Calu3 (cell line): Measurements from ENCODE around the gene LRRFIP1. TPM values are rescaled to one million over a fixed set of nuclear protein-coding genes. Genes with fewer than 3 reads are reported as not detected.

Experiments used
- BruUV-seq: library from RNA; stranded (reverse); fragments of 400-500 nt; replicated peaks from 2 replicates; lab custom pipeline; 2021; lab: Mats Ljungman, UMichigan
- CTCF ChIA-PET: fragments of 300-600 bp; sonication (Branson Sonifier 250); formaldehyde crosslinking; loops from one replicate; lab custom pipeline; 2022; ENCODE audit warnings: antibody characterized with exemption; lab: Charles Lee
- DNase-seq: peaks from one replicate; pipeline ENCODE4 v3.0.0; 2022
- H3K27ac Mint-ChIP-seq: one replicate; pipeline ENCODE4 v1.8.0; 2022; ENCODE audit warnings: mixed read lengths; ENCODE audit not compliant: unreplicated experiment
- H3K27me3 Mint-ChIP-seq: one replicate; pipeline ENCODE4 v1.8.0; 2022; ENCODE audit warnings: mixed read lengths; ENCODE audit not compliant: unreplicated experiment
- H3K36me3 Mint-ChIP-seq: one replicate; pipeline ENCODE4 v1.8.0; 2022; ENCODE audit warnings: mild to moderate bottlenecking, moderate library complexity, mixed read lengths; ENCODE audit not compliant: insufficient read depth, unreplicated experiment
- H3K4me1 Mint-ChIP-seq: one replicate; pipeline ENCODE4 v1.8.0; 2022; ENCODE audit warnings: mild to moderate bottlenecking, low read depth, mixed read lengths; ENCODE audit not compliant: unreplicated experiment
- H3K4me3 Mint-ChIP-seq: one replicate; pipeline ENCODE4 v1.8.0; 2022; ENCODE audit warnings: mild to moderate bottlenecking, low read depth, moderate library complexity, mixed read lengths; ENCODE audit not compliant: unreplicated experiment
- H3K9me3 Mint-ChIP-seq: one replicate; pipeline ENCODE4 v1.8.0; 2022; ENCODE audit warnings: low read depth, mixed read lengths; ENCODE audit not compliant: unreplicated experiment
- CTCF ChIP-seq: fragments of 200-600 bp; IDR thresholded peaks from one replicate; pipeline ENCODE4 v1.8.0; 2022; ENCODE audit warnings: antibody characterized with exemption; ENCODE audit not compliant: unreplicated experiment
- intact Hi-C: fragments of 100-400 bp; cut with micrococcal nuclease; formaldehyde crosslinking; loops from one replicate; pipeline ENCODE4 v1.10.0; 2022; ENCODE audit not compliant: unreplicated experiment
- total RNA-seq: library from RNA; stranded (reverse); gene quantifications from 2 replicates; pipeline ENCODE4 v1.2.3, GENCODE V29; 2022

The LRRFIP1 gene
- total RNA-seq, 1 experiment from 2014 or later = 161 TPM

GRCh38 chr2:237726401-237726830, 99.0 kb downstream of the LRRFIP1 start:
- no peak for TF ChIP-seq CTCF
- no peak for DNase-seq
- H3K9me3 Mint-ChIP-seq = no peaks in the 10 kb centered on the region
- H3K36me3 Mint-ChIP-seq = peaks cover 61% of the 10 kb centered on the region
- no TSS peak for BruUV-seq
- peaks cover 64% of the 10 kb centered on the region for H3K4me1 Mint-ChIP-seq
- intact Hi-C loops = no loop called here
- CTCF ChIA-PET = interaction anchor here (0.7 kb wide), 1 partner anchor 56 kb away, joined by 7 read pairs; no protein-coding TSS in a partner anchor
- no peak overlapping the region for H3K27ac Mint-ChIP-seq
- H3K27me3 Mint-ChIP-seq = no peaks in the 10 kb centered on the region
- no peak overlapping the region for H3K4me3 Mint-ChIP-seq

GRCh38 chr2:237727363-237727762, 100.0 kb downstream of the LRRFIP1 start:
- Mint-ChIP-seq H3K4me3 (no peak overlapping the region), H3K36me3 (peaks cover 64% of the 10 kb centered on the region), H3K27me3 (no peaks in the 10 kb centered on the region), H3K27ac (no peak overlapping the region), H3K9me3 (no peaks in the 10 kb centered on the region), H3K4me1 (peaks cover 64% of the 10 kb centered on the region)
- TF ChIP-seq CTCF = no peak
- intact Hi-C loops = no loop called here
- CTCF ChIA-PET = interaction anchor here (0.7 to 1.2 kb wide), 2 partner anchors 18 to 57 kb away, joined by 3 to 7 read pairs; no protein-coding TSS in a partner anchor
- no peak for DNase-seq
- no TSS peak for BruUV-seq

GRCh38 chr2:237729681-237730475, 102.5 kb downstream of the LRRFIP1 start:
- Mint-ChIP-seq H3K27ac (no peak overlapping the region), H3K4me1 (peaks cover 66% of the 10 kb centered on the region), H3K36me3 (peaks cover 68% of the 10 kb centered on the region), H3K4me3 (no peak overlapping the region), H3K27me3 (no peaks in the 10 kb centered on the region), H3K9me3 (no peaks in the 10 kb centered on the region)
- DNase-seq = no peak
- BruUV-seq = no TSS peak
- TF ChIP-seq CTCF = no peak
- intact Hi-C loops = no loop called here
- CTCF ChIA-PET = interaction anchor here (1.6 kb wide), 1 partner anchor 27 kb away, joined by 3 read pairs; no protein-coding TSS in a partner anchor

- no TSS peak for BruUV-seq
- Mint-ChIP-seq H3K4me1 (peaks cover 58% of the 10 kb centered on the region), H3K36me3 (peaks cover 72% of the 10 kb centered on the region), H3K27ac (peak overlapping the region; percentile 74), H3K4me3 (peak overlapping the region; percentile 60), H3K9me3 (no peaks in the 10 kb centered on the region), H3K27me3 (no peaks in the 10 kb centered on the region)
- TF ChIP-seq CTCF = no peak
- peak; percentile 52 for DNase-seq
- intact Hi-C loops = no loop called here
- CTCF ChIA-PET = interaction anchor here (0.8 to 1.3 kb wide), 3 partner anchors 14 to 44 kb away, joined by 3 to 5 read pairs (median 4); no protein-coding TSS in a partner anchor
Observed at GRCh38 chr2:237731663-237732062, 104.3 kb downstream of the LRRFIP1 start.
